SK-N-SH (cell line): ENCODE results near the gene FETUB.

Experiments used
- EP300 ChIP-seq, 2 experiments: IDR thresholded peaks; 2 replicates each; pipeline versions ENCODE4 v1.4.0 to v1.6.1; 2012; ENCODE audit warnings: borderline replicate concordance in 1 of 2, low read depth in 1 of 2, low read length in 1 of 2
- EZH2phosphoT487 ChIP-seq: fragments of 200-600 bp; sonication (generic); IDR thresholded peaks from 2 replicates; pipeline ENCODE4 v1.6.1; 2017; ENCODE audit warnings: low read depth, mixed run types, mild to moderate bottlenecking, antibody characterized with exemption, moderate library complexity, borderline replicate concordance
- FOXJ3 ChIP-seq: sonication (generic); formaldehyde crosslinking; IDR thresholded peaks from 2 replicates; pipeline ENCODE4 v1.5.1; 2020; ENCODE audit warnings: mild to moderate bottlenecking, missing genetic modification reagents
- GATA2 ChIP-seq: sonication (generic); formaldehyde crosslinking; IDR thresholded peaks from 2 replicates; pipeline ENCODE4 v1.5.0; 2020; ENCODE audit warnings: mild to moderate bottlenecking, missing genetic modification reagents
- POLR2AphosphoS5 ChIP-seq: IDR thresholded peaks from 2 replicates; pipeline ENCODE4 v1.6.1; 2012; ENCODE audit warnings: low read depth, low read length
- RAD21 ChIP-seq: IDR thresholded peaks from 2 replicates; pipeline ENCODE4 v1.6.1; 2012; ENCODE audit warnings: mild to moderate bottlenecking, low read length
- SIN3A ChIP-seq: IDR thresholded peaks from 2 replicates; pipeline ENCODE4 v1.6.1; 2012; ENCODE audit warnings: low read depth, mild to moderate bottlenecking, low read length, moderate library complexity, borderline replicate concordance
- SMC3 ChIP-seq: IDR thresholded peaks from 2 replicates; pipeline ENCODE4 v1.6.1; 2012; ENCODE audit warnings: low read depth, low read length, improper control_type of control experiment
- TAF1 ChIP-seq: IDR thresholded peaks from 2 replicates; pipeline ENCODE4 v1.6.1; 2012; ENCODE audit warnings: low read depth, mild to moderate bottlenecking, low read length, moderate library complexity, borderline replicate concordance
- YY1 ChIP-seq: IDR thresholded peaks from 2 replicates; pipeline ENCODE4 v1.4.0; 2012; ENCODE audit warnings: low read depth, mild to moderate bottlenecking
- TF ChIP-seq, protein P1 (sequence below): fragments of 200-600 bp; sonication (generic); IDR thresholded peaks from 2 replicates; pipeline ENCODE4 v1.6.1; 2017; ENCODE audit warnings: antibody characterized with exemption, mild to moderate bottlenecking, moderate library complexity
- TF ChIP-seq, protein P2 (sequence below): fragments of 150-350 bp; IDR thresholded peaks from 2 replicates; pipeline ENCODE4 v1.6.1; 2017; ENCODE audit warnings: antibody characterized with exemption, low read length, low read depth, borderline replicate concordance
- TF ChIP-seq, protein P3 (sequence below): IDR thresholded peaks from 2 replicates; pipeline ENCODE4 v1.4.0; 2012; ENCODE audit warnings: low read depth
- TF ChIP-seq, protein P4 (sequence below): IDR thresholded peaks from 2 replicates; pipeline ENCODE4 v1.4.0; 2012; ENCODE audit warnings: low read depth, borderline replicate concordance

DNA sequence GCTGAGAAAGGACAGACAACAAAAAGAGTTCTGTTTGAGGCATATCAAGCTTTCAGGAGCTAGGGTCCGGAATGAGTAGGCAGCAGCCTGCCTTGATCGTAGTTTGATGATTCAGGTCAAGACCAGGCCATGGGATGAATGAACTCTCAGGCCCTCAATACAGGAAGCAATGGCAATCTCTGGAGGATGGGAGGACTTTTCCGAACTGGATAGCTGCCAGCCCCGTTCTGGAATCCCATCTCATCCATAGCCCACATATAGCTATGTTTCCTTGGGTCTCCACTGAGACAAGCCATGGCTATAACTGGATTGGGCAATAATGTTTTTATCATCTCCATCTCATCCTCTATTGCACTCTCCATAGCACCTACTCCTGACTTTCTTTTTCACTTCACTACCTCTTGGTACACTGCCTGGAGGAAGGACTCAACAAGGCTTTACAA, 14.6 kb upstream of the FETUB start:
- TF ChIP-seq, protein P1, sequence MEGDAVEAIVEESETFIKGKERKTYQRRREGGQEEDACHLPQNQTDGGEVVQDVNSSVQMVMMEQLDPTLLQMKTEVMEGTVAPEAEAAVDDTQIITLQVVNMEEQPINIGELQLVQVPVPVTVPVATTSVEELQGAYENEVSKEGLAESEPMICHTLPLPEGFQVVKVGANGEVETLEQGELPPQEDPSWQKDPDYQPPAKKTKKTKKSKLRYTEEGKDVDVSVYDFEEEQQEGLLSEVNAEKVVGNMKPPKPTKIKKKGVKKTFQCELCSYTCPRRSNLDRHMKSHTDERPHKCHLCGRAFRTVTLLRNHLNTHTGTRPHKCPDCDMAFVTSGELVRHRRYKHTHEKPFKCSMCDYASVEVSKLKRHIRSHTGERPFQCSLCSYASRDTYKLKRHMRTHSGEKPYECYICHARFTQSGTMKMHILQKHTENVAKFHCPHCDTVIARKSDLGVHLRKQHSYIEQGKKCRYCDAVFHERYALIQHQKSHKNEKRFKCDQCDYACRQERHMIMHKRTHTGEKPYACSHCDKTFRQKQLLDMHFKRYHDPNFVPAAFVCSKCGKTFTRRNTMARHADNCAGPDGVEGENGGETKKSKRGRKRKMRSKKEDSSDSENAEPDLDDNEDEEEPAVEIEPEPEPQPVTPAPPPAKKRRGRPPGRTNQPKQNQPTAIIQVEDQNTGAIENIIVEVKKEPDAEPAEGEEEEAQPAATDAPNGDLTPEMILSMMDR, result no peak
- TF ChIP-seq RAD21 (no peak), GATA2 (CRISPR knock-in tag) (no peak), POLR2AphosphoS5 (no peak), EP300 (IDR thresholded peaks at IDR 0.05; ENCODE audit: borderline replicate concordance in 1 of 2, low read depth in 1 of 2, low read length in 1 of 2) (no peak), YY1 (no peak), SIN3A (no peak), SMC3 (no peak), TAF1 (no peak), EZH2phosphoT487 (no peak), FOXJ3 (CRISPR knock-in tag) (no peak)
- TF ChIP-seq, protein P2, sequence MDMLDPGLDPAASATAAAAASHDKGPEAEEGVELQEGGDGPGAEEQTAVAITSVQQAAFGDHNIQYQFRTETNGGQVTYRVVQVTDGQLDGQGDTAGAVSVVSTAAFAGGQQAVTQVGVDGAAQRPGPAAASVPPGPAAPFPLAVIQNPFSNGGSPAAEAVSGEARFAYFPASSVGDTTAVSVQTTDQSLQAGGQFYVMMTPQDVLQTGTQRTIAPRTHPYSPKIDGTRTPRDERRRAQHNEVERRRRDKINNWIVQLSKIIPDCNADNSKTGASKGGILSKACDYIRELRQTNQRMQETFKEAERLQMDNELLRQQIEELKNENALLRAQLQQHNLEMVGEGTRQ, result no peak
- TF ChIP-seq, protein P3, sequence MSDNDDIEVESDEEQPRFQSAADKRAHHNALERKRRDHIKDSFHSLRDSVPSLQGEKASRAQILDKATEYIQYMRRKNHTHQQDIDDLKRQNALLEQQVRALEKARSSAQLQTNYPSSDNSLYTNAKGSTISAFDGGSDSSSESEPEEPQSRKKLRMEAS, result no peak
- TF ChIP-seq, protein P4, sequence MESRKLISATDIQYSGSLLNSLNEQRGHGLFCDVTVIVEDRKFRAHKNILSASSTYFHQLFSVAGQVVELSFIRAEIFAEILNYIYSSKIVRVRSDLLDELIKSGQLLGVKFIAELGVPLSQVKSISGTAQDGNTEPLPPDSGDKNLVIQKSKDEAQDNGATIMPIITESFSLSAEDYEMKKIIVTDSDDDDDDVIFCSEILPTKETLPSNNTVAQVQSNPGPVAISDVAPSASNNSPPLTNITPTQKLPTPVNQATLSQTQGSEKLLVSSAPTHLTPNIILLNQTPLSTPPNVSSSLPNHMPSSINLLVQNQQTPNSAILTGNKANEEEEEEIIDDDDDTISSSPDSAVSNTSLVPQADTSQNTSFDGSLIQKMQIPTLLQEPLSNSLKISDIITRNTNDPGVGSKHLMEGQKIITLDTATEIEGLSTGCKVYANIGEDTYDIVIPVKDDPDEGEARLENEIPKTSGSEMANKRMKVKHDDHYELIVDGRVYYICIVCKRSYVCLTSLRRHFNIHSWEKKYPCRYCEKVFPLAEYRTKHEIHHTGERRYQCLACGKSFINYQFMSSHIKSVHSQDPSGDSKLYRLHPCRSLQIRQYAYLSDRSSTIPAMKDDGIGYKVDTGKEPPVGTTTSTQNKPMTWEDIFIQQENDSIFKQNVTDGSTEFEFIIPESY, result no peak
